Fibroblast of lung (primary cell): ENCODE data around the gene GTF2A2. TPM values are rescaled to one million over a fixed set of nuclear protein-coding genes. Genes with fewer than 3 reads are reported as not detected.
"Not testable (repeated sequence)": the region's sequence is repeated elsewhere in the genome, so short reads cannot be mapped to it uniquely, and the experiment has no call there.

Experiments
- DNase-seq, 2 donors: peaks; one replicate each; pipeline versions ENCODE4 v3.0.0 to v3.0.0-alpha.2; 2010; ENCODE audit warnings: low read depth in 2 of 2
- H2AFZ ChIP-seq: 2 replicates; pipeline ENCODE4 v1.5.1; 2012; ENCODE audit warnings: low read length, control low read depth, inconsistent platforms
- H3K27ac ChIP-seq: 2 replicates; pipeline ENCODE4 v1.5.1; 2011; ENCODE audit warnings: low read length, control low read depth; ENCODE audit not compliant: insufficient read depth
- H3K27me3 ChIP-seq: 2 replicates; pipeline ENCODE4 v1.5.1; 2011; ENCODE audit warnings: mild to moderate bottlenecking, low read length; ENCODE audit not compliant: control insufficient read depth, insufficient read depth
- H3K36me3 ChIP-seq: 2 replicates; pipeline ENCODE4 v1.5.1; 2011; ENCODE audit warnings: low read length; ENCODE audit not compliant: control insufficient read depth, insufficient read depth
- H3K4me1 ChIP-seq: 2 replicates; pipeline ENCODE4 v1.5.1; 2011; ENCODE audit warnings: low read length; ENCODE audit not compliant: control insufficient read depth, insufficient read depth; ENCODE audit errors: extremely low read depth
- H3K4me2 ChIP-seq: 2 replicates; pipeline ENCODE4 v1.5.1; 2011; ENCODE audit warnings: low read length, control low read depth; ENCODE audit not compliant: insufficient read depth; ENCODE audit errors: extremely low read depth
- H3K4me3 ChIP-seq, 4 experiments: fragments of 200-600 bp in 1 of 4; sonication (generic) in 1 of 4; replicated peaks in 1 of 4; 2 replicates each; pipeline ENCODE4 v1.5.1; 2011 to 2016; ENCODE audit warnings: low read length in 4 of 4, low read depth in 3 of 4, mild to moderate bottlenecking in 3 of 4, control low read depth in 2 of 4, inconsistent platforms in 1 of 4, mixed read lengths in 1 of 4; ENCODE audit not compliant: insufficient read depth in 1 of 4; ENCODE audit errors: control extremely low read depth in 1 of 4
- H3K79me2 ChIP-seq: 2 replicates; pipeline ENCODE4 v1.5.1; 2012; ENCODE audit warnings: mild to moderate bottlenecking, low read length, inconsistent platforms; ENCODE audit not compliant: control insufficient read depth, insufficient read depth
- H3K9ac ChIP-seq: 2 replicates; pipeline ENCODE4 v1.5.1; 2011; ENCODE audit warnings: mild to moderate bottlenecking, low read length, control low read depth; ENCODE audit not compliant: insufficient read depth
- H3K9me3 ChIP-seq: 2 replicates; pipeline ENCODE4 v1.5.1; 2012; ENCODE audit warnings: low read depth, low read length; ENCODE audit not compliant: control insufficient read depth, insufficient read depth
- H4K20me1 ChIP-seq: 2 replicates; pipeline ENCODE4 v1.5.1; 2011; ENCODE audit warnings: low read length; ENCODE audit not compliant: control insufficient read depth, insufficient read depth; ENCODE audit errors: extremely low read depth
- CTCF ChIP-seq, 2 donors: IDR thresholded peaks in 1 of 2; conservative IDR thresholded peaks in 1 of 2; 1 replicate in 1 of 2; 2 replicates in 1 of 2; pipeline ENCODE4 v1.5.1; 2011 to 2012; ENCODE audit warnings: low read length in 2 of 2, control low read depth in 1 of 2, inconsistent platforms in 1 of 2, low read depth in 1 of 2, mild to moderate bottlenecking in 1 of 2
- EZH2 ChIP-seq: IDR thresholded peaks from 2 replicates; pipeline ENCODE4 v1.5.1; 2012; ENCODE audit warnings: low read length, control low read depth, mild to moderate bottlenecking; ENCODE audit errors: missing control alignments
- polyA plus RNA-seq, 2 donors: library from polyadenylated mRNA; depleted of rRNA in 1 of 2; stranded (reverse) in 1 of 2; unstranded in 1 of 2; fragments of >200 nt; gene quantifications; 2 replicates each; pipeline ENCODE4 v1.2.1, GENCODE V29; 2011 to 2012; ENCODE audit warnings: missing spikeins in 1 of 2
- total RNA-seq: library from RNA; depleted of rRNA; stranded (reverse); fragments of >200 nt; gene quantifications from 2 replicates; pipeline ENCODE4 v1.2.1, GENCODE V29; 2014

Gene GTF2A2
- total and polyA plus RNA-seq, 2 donors (not counting 1 experiment from before 2014, with no cell fraction given), result 49.7 to 66.2 TPM

- no peaks in the 10 kb centered on the region for H3K79me2 ChIP-seq
- peaks cover 4% of the 10 kb centered on the region for H3K36me3 ChIP-seq
- H3K4me2 ChIP-seq, result no peak overlapping the region
- H2AFZ ChIP-seq, result no peak overlapping the region
- H3K27me3 ChIP-seq, result no peaks in the 10 kb centered on the region
- H3K9ac ChIP-seq, result no peak overlapping the region
- no peaks in the 10 kb centered on the region for H3K4me1 ChIP-seq
- TF ChIP-seq CTCF (conservative IDR thresholded peaks at IDR 0.05 in 1 of 2, IDR thresholded peaks at IDR 0.05 in 1 of 2; ENCODE audit: low read depth in 1 of 2, low read length in 2 of 2), result no peak
- TF ChIP-seq EZH2, result no peak
- no peaks in the 10 kb centered on the region for H3K9me3 ChIP-seq
- H4K20me1 ChIP-seq, result no peaks in the 10 kb centered on the region
- DNase-seq, result no peak
- no peak overlapping the region for H3K4me3 ChIP-seq
- no peak overlapping the region for H3K27ac ChIP-seq
Measured at GRCh38 chr15:59646277-59646676, 11.0 kb downstream of the GTF2A2 start.

DNA sequence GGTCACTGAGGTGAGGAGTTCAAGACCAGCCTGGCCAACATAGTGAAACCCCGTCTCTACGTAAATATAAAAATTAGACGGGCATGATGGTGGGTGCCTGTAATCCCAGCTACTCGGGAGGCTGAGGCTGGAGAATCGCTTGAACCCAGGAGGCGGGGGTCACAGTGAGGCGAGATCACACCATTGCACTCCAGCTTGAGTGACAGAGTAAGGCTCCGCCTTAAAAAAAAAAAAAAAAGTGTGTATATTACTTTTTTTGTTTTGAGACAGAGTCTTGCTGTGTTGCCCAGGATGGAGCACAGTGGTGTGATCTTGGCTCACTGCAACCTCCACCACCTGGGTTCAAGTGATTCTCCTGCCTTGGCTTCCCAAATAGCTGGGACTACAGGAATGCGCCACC is 11.5 kb downstream of the GTF2A2 start:
- not testable (repeated sequence) for H3K36me3 ChIP-seq

GRCh38 chr15:59644756-59645155 is 12.6 kb downstream of the GTF2A2 start:
- Histone ChIP-seq H3K9me3 (no peaks in the 10 kb centered on the region), H3K4me2 (no peak overlapping the region), H3K9ac (no peak overlapping the region), H3K4me1 (no peaks in the 10 kb centered on the region), H3K4me3 (no peak overlapping the region), H3K27ac (no peak overlapping the region), H2AFZ (no peak overlapping the region), H4K20me1 (no peaks in the 10 kb centered on the region), H3K27me3 (no peaks in the 10 kb centered on the region), H3K36me3 (peaks cover 4% of the 10 kb centered on the region), H3K79me2 (no peaks in the 10 kb centered on the region)
- peak in 1 of 2 donors; percentile 42 for DNase-seq
- no peak for TF ChIP-seq EZH2
- no peak for TF ChIP-seq CTCF (conservative IDR thresholded peaks at IDR 0.05 in 1 of 2, IDR thresholded peaks at IDR 0.05 in 1 of 2; ENCODE audit: low read depth in 1 of 2, low read length in 2 of 2)

More for the DNA sequence above, 11.5 kb downstream of the GTF2A2 start:
- not testable (repeated sequence) for H3K9ac ChIP-seq, H3K4me3 ChIP-seq, H3K4me2 ChIP-seq, H3K4me1 ChIP-seq, H3K27me3 ChIP-seq, DNase-seq, H3K27ac ChIP-seq, H3K79me2 ChIP-seq, H2AFZ ChIP-seq, H3K9me3 ChIP-seq, H4K20me1 ChIP-seq
